NCI-H345 treated with DMSO at 0.1 percent for 48 hours (cell line): ENCODE measurements around the gene REXO5.

ENCODE experiments used
- DNase-seq: peaks from one replicate; lab custom pipeline; 2025; ENCODE audit not compliant: unreplicated experiment; lab: John Stamatoyannopoulos, UW

REXO5 gene

DNA sequence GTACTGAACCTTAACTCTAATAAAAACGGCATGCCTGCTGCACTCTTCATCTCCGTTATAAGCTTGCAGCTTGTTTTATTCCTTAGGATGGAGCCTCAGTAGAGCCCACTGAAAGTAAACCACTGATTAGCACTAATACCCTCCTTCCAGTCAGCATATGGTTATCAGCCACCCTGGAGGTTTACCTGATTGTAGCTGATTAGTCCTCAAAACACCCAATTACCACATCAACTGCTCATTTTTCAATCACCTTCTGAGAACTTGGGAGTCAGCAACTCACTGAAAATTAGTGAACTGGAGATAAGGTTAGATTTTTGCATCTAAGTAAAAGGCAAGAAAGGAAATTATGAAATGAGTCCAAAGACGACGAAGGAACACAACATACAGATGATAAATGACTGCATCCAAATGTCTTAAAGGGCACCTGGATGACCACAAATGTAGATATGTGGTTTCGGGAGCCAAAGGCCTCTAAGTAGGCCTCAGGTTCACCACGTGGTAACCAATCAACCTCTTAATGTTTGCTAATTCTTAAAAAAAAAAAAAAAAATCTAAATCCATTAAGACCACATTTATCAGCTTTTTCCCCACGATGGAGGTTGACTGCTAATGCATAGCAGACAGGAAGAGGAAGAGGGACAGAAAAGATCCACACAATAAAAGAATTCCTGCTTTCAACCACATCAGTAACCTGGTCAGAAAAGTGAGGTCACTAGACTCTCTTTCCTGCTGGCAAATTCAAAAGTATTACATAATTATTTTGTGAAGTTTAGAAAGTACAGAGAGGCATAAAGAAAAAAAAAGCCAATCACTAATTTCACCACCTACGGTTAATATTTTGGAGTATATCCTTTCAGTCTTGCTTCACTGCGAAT lies 65.9 kb downstream of the REXO5 start:
- DNase-seq, result no peak

GRCh38 chr16:20873331-20873730 lies 67.0 kb downstream of the REXO5 start:
- no peak for DNase-seq

DNA sequence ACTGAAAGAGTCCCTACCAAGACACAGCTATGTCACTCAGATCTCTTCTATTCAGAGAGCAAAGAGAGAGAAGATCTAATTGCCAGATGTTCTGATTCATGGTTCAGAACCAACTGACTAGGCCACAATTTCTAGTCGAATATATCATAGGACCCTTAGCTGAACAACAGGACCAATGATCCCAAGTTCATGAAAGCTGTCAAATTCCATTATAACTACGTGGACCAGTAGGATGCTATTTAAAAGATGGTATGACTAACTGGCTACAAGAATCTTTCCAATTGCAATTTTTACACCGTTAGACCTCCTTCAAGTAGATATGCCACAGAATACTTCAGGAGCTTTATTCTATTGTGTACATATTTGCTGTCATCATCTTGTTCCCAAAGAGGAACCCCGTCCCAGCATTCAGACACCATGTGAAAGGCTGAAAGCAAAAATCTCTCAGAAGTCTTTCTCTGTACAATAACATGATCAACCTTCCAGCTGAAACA lies 67.8 kb downstream of the REXO5 start:
- DNase-seq, result no peak

DNA sequence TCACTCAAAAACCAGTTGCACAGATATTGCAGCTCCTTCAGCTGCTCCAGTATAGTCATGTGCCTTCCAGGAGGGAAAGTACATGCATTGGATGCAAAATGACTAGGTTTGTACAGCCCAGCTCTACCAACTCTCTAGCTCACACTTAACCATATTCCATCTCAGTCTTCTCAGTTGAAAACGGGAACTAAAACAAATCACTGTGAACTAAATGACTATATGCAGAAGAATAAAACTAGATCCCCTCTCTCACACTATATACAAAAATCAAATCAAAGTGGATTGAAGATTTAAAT lies 69.0 kb downstream of the REXO5 start:
- DNase-seq, result no peak

DNA sequence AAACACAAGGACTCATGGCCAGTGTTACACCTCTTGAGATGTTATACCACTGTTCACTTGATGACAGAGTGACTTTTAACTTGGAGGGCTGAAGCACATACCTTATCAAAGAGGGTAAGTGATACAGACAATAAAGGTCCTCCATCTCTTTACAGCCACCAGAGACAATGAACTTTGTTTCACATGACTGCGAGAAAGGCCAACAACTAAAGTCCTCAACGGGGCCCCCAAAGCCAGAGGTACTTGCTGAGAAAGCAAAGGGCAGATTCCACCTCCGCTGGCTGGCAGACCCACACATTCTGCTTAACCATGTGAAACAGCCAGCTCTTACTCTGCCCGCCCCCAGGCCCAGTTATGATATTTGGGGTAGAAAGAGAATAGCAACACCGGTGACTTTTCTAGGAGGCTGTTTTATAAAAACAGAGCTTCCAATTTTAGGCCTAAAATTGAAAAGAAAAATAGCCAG lies 72.4 kb downstream of the REXO5 start:
- DNase-seq, result no peak

GRCh38 chr16:20879175-20880040 lies 73.1 kb downstream of the REXO5 start:
- DNase-seq, result no peak

- DNase-seq, result no peak
These were observed 74.7 kb downstream of the REXO5 start for GRCh38 chr16:20880867-20881502.

DNA sequence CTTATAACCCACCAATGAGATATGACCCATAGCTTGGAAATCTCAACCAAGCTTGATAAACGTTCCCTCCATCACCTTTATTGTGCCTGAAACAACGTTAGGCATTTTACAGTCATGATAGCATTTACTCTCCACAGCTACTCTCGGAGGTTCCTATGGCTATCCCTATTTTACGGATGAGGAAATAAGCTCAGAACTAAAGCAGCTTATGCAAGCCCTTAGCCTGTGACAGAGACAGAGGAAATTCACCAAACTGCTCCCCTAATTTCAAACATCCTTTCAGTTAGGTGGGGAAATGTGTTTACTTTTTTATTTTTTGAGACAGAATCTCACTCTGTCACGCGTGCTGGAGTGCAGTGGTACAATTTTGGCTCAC lies 75.2 kb downstream of the REXO5 start:
- no peak for DNase-seq

GRCh38 chr16:20883554-20884239 lies 77.4 kb downstream of the REXO5 start:
- no peak for DNase-seq

DNA sequence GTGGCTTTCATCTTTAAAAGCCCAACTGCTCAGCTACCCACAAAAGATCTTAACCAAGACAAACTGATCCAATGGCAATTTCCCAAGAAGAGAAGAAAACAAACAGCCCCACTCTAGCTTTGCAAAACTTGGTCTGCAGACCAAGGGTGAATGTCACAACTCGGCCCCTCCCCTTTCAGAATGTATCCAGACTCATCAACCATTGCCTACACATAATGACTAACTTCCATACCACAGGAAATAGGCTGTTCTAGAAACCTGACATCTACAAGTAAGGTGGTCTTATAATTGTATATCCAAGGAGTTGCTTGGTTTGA lies 77.9 kb downstream of the REXO5 start:
- DNase-seq, result no peak

- no peak for DNase-seq
These were observed 80.0 kb downstream of the REXO5 start for GRCh38 chr16:20886320-20886719.

GRCh38 chr16:20887207-20887606 lies 80.9 kb downstream of the REXO5 start:
- DNase-seq, result no peak

DNA sequence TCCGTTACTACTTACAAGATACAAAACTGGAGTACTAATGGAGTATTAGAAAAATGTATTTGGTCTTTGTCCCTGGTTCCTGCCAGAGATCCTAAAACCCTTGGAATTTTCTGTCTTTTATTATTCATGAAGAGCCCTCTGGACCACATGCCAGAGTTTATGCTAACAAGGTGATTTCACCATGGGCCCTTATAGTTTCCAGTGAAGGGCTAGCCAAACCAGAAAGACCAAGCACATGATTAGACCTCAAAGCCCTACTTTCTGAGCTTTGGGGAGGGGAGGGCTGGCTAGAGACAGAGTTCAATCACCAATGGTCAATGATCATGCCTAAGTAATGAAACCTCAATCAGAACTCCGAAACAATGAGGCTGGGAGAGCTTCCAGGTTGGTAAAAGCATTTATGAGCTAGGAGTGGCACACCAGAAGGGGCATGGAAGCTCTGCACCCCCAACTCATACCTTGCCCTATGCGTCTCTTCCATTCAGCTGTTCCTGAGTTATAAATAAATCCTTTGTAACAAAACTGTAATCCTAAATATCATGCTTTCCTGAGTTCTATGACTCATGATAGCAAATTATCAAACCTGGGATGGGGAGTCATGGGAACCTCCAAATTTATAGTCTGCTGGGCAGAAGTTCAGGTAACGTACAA lies 83.4 kb downstream of the REXO5 start:
- no peak for DNase-seq

GRCh38 chr16:20894388-20894787 lies 88.1 kb downstream of the REXO5 start:
- no peak for DNase-seq

- no peak for DNase-seq
These were observed 91.0 kb downstream of the REXO5 start for GRCh38 chr16:20897253-20897897.

DNA sequence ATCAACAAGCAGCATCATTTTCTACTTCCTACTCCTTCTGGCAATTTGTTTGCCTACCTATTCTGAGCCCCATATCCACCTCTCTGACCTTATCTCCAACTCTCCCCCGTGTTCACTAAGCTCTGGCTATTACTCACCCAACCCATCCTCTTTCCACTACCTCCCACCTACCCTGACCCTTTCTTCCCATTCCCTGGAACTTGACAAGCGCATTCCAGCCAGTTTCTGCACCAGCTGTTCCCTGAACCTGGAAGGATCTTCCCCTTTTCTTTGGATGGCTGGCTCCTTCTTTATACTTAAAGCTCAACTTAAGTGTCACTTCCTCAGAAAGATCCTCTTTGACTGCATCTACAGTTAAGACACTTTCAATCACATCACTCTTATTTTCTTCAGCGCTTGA lies 91.6 kb downstream of the REXO5 start:
- DNase-seq, result no peak

- no peak for DNase-seq
These were observed 92.7 kb downstream of the REXO5 start for GRCh38 chr16:20899071-20899470.
